Inferior parietal cortex (tissue), 1 donor: ENCODE data around the gene RNF25.

Experiments
- DNase-seq: peaks from one replicate; pipeline ENCODE4 v3.0.0-alpha.2; 2016; ENCODE audit errors: extremely low spot score

Gene RNF25

DNA sequence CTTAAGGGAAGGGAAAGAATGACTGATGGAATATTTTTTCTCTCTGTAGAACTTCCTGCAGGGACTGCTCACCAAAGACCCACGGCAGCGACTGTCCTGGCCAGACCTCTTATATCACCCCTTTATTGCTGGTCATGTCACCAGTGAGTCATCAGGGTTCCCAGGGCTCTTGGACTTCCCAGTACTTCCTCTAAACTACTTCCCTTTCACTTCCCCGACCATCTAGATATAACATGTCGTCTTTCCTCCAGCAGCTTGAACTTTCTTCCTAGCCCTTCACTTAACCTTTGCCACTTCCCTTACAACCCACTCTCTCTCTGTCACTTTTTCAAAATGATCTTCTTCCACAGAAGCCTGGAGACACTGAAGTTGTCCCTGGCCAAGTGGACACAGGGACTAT lies 7.3 kb upstream of the RNF25 start:
- no peak for DNase-seq

GRCh38 chr2:218671097-218671653 lies 627 bp downstream of the RNF25 start:
- no peak for DNase-seq

- DNase-seq, result no peak
Measured at GRCh38 chr2:218664653-218665052, 7.1 kb downstream of the RNF25 start.

DNA sequence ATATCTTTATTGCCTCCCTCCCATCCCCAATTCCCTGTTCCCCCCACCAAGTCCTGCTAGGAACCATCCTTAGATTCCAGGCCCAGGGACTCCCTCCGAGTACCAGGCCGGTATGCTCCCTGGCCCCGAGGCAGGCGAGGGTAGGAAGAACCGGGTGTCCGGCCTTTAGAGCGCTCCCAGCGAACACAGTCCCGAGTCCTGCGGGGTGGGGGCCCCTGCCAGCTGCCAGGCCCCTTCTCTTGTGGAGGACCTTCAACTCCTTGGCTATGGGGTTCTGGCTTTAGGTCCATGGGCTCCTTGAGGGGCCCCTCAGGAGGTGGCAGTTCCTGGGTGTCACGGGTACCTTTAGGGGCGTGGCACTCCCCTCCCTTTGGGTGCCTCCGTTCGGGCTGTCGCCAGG lies 7.9 kb downstream of the RNF25 start:
- no peak for DNase-seq

DNA sequence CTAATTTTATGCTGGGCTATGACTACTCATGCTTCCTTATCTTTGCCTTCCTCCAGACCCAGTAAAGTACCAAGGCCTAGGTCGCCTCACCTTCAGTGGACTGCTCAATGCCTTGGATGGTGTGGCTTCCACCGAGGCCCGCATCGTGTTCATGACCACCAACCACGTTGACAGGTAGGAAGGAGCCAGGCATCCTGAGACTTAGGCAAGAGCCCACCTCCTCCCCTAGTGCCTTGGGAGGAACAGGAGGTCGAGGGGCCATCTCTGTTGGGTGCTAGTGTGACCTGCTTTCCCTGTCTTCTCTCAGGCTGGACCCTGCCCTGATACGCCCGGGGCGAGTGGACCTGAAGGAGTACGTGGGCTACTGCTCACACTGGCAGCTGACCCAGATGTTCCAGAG lies 9.0 kb downstream of the RNF25 start:
- no peak for DNase-seq

DNA sequence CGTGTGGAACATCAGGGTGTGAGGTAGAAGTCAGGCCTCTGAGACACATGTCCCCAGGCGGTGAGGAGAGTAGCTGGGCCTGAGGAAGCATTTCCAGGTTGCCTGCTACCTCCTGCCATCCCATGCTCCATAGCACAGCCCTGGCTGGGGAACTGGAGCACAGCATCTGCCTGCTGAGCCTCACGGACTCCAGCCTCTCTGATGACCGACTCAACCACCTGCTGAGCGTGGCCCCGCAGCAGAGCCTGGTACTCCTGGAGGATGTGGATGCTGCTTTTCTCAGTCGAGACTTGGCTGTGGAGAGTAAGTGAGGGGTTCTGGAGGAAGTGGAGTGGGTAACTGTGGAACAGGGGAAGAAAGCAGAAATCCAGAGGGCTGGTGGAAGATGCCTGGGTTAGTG lies 9.4 kb downstream of the RNF25 start:
- DNase-seq, result no peak

GRCh38 chr2:218659988-218660358 lies 11.8 kb downstream of the RNF25 start:
- DNase-seq, result no peak

DNA sequence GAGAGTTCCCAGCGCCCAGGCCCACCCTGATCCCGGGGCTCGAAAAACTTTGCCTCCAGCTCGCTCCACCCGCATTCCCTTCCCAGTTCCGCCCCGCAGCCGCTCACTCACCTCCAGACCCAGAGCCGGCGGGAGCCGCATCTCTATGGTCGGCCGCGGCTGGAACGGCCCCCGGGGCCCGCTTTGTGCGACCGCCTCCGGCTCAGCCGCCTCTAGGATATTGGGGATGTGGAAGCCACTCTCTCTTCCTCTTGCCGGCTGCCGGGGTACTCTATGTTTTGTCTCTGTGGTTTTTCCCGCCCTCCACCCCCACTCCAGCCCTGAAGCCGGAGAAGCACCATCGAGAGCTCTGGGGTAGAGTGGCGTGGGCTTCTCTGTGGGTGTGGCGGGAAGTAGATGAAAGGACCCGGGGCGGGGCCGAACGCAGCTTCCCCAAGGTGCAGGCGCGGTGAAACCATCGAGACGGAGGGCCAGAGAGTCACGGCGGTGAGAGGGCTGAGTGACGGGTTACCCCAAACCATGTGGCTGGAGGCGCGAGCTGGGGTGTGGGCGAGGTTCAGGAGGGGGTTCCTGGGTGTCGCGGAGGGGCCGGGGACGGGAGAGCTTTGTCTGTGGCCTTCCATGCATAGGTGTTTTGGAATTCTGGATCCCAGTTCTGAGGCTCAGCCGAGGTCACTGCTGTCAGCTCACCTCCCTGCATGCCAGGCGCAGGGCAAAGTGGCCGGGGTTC lies 12.4 kb downstream of the RNF25 start, which contains the start of the genes BCS1L and ZNF142:
Gene BCS1L, plus strand, starts transcription at position 426 of the 730 bp plus-strand sequence. CDS start 1,305 bp downstream, outside the sequence.
Gene ZNF142, minus strand, starts transcription at position 366 of the 730 bp plus-strand sequence. CDS start 3,194 bp downstream, outside the sequence.
- peak; percentile 88 for DNase-seq

- DNase-seq, result peak; percentile 11
Measured at GRCh38 chr2:218658671-218659257, 13.0 kb downstream of the RNF25 start.

GRCh38 chr2:218655751-218656150 lies 16.1 kb downstream of the RNF25 start:
- DNase-seq, result no peak

GRCh38 chr2:218648787-218649100 lies 23.1 kb downstream of the RNF25 start:
- DNase-seq, result no peak

DNA sequence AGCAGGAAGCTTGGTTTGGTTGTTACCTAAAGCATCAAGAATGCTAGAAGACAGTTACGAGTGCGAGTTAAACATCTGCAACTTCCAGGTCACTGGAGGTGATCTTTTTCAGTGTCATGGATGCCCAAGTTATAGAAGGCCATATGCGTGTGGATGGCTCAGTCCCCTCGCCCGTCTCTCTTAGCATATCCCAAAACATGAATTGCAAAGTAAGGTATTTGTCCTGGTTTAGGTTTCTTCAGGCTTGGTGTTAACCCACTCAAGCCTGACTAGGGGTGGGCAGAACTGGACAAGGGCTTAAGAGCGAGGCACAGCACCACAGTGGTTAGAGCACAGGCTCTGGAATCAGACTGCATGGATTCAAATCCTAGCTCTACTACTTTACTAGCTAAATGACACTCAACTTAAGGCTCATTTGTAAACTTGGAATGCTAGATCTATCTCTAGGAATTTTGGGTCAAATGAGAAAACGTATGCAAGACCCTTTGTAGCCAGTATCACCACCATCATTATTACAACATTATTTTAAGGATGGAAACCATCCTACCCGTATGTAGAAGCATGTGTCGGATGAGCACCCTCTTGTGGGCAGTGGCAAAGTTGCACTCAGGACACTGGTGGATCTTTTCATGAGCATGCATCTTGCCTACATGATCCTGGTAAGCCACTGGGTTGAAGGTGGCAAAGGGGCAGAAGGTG lies 23.6 kb downstream of the RNF25 start:
- DNase-seq, result peak; percentile 66

GRCh38 chr2:218645126-218645525 lies 26.7 kb downstream of the RNF25 start:
- DNase-seq, result no peak

- no peak for DNase-seq
Measured at GRCh38 chr2:218644721-218645120, 27.1 kb downstream of the RNF25 start.

DNA sequence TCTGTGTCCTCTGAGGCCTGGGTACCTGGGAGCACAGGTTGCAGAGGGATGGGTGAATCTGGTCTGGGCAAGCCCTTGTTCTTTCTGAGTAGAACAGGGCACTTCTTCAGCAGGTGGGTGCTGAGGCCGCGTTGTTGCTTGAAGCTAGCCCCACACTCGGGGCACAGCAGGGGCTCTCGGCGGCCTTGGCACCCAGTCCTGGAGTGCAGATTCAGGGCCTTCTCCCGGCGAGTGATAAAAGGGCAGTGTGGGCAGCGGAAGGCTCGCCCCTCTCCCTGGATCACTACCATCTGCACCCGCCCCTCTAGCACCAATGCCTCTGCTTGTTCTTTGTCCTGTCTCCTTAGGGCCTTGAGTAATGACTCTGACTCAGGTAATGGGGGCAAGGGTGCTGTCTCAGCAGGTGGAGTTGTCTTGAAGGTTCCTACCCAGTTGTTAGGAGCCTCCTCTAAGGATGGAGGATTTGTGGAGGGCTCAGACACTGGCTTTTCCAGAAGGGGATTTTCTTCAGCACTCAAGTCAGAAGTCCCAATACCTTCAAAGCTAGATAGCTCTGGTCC lies 28.0 kb downstream of the RNF25 start:
- no peak for DNase-seq

DNA sequence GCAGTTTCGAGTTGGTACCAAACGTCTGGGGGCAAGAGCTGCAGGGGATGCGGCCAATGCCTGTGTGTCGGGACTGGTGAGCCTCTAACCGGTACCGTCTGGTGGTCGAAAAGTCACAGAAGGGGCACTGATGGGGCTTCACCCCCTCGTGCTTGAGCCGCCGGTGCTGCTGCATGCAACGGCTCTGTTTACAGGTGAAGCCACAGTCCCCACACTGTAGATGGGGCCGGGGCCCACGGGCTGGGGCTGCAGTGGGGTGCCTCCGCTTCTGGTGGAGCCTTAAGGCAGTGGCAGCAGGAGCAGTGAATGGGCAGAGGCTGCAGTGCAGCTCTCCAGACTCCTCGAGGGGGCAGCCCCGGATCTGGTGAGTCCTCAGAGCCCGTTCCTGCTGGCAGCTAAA lies 29.0 kb downstream of the RNF25 start:
- no peak for DNase-seq

DNA sequence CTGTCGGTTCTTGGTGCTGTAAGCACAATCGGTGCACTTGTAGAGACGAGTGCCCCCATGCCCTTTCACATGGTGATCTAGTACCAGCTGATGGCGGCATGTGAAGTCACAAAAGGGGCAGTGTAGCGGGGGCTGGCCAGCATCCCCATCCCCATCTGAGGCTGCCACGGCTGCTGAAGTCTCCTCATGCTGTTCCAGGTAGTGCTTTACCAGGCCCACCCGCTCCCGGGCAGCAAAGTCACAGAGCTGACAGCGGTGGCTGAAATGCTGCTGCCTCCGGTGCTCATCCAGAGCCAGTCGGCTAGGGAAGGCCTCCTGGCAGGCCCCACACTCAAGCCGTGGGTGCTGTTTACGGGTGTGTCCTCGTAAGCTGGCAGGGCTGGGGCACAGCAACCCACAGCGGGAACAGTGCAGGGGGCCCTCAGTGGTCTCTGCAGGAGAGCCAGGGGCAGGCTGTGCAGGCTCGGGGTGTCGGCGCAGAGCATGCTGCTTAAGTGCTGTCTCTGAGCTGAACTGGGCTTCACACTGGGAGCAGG lies 29.6 kb downstream of the RNF25 start:
- DNase-seq, result no peak

DNA sequence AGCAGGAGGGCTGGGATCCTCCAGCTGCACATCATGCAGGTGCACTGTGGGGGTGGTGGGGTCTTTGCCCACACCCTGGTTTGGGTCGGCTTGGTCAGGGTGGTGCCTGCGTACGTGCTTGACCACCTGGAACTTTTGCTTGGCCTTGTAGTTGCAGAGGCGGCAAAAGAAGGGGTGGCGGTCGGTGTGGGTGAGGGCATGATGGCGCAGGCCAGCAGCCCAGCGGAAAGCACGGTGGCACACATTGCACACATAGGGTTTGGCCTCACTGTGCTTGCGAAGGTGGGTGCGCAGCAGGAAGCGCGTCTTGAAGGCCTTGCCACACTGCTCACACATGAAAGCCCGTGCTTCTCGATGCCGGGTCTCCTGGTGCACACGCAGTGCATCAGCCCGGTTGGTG lies 33.4 kb downstream of the RNF25 start:
- DNase-seq, result no peak

- DNase-seq, result no peak
Measured at GRCh38 chr2:218635719-218636118, 36.1 kb downstream of the RNF25 start.

- DNase-seq, result no peak
Measured at GRCh38 chr2:218631837-218632236, 40.0 kb downstream of the RNF25 start.

DNA sequence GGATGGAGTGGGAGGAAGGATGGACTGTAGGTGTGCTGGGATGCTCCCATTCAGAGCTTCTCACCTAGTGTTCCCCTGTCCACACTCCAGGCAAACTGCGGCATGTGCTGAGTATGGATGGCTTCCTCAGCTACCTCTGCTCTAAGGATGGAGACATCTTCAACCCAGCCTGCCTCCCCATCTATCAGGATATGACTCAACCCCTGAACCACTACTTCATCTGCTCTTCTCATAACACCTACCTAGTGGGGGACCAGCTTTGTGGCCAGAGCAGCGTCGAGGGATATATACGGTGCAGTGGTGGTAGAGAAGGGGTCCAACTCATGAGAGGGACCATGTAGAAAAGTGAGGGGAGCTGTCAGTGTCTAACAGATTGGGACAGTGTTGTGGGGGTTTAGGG lies 43.9 kb downstream of the RNF25 start:
- DNase-seq, result no peak

DNA sequence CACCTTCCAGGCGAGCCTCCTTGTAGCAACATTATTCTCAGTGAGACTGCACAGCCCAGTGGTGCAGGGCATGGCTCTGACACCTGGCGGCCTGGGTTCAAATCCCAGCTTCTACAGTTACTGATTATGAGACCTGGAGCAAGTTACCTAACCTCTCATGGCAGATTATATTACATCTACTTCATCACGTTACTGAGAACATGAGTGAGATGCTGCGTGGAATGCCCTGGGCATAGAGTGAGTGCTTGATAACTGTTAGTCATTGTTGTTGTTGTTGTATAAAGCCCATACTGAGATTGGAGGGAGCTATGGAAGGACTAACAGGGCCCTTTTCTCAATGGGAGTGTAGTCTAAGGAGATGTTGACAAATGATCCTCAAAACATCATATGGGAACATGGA lies 45.4 kb downstream of the RNF25 start:
- DNase-seq, result no peak
